Neural progenitor cell (in vitro differentiated cells): Measurements from ENCODE around the gene CTDP1. TPM values are rescaled to one million over a fixed set of nuclear protein-coding genes. Genes with fewer than 3 reads are reported as not detected.

ENCODE experiments used
- DNase-seq: peaks from one replicate; pipeline ENCODE4 v3.0.0-alpha.2; 2016; ENCODE audit warnings: low spot score
- H2AFZ ChIP-seq: fragments of 200-600 bp; sonication (generic); replicated peaks from 2 replicates; pipeline ENCODE4 v1.6.1; 2016; ENCODE audit warnings: antibody characterized with exemption
- H3F3A ChIP-seq: fragments of 200-600 bp; sonication (generic); 2 replicates; pipeline ENCODE4 v1.6.1; 2016; ENCODE audit warnings: antibody characterized with exemption, low read depth
- H3K27ac ChIP-seq: fragments of 200-600 bp; sonication (generic); 2 replicates; pipeline ENCODE4 v1.5.1; 2016; ENCODE audit warnings: mild to moderate bottlenecking
- H3K27me3 ChIP-seq: fragments of 200-600 bp; sonication (generic); 2 replicates; pipeline ENCODE4 v1.6.1; 2016; ENCODE audit warnings: mild to moderate bottlenecking, moderate library complexity
- H3K36me3 ChIP-seq: fragments of 200-600 bp; sonication (generic); 2 replicates; pipeline ENCODE4 v1.5.1; 2016
- H3K4me1 ChIP-seq: fragments of 200-600 bp; sonication (generic); 2 replicates; pipeline ENCODE4 v1.6.1; 2016; ENCODE audit warnings: mixed run types
- H3K4me2 ChIP-seq: fragments of 200-600 bp; sonication (generic); 2 replicates; pipeline ENCODE4 v1.6.1; 2016
- H3K4me3 ChIP-seq: fragments of 200-600 bp; sonication (generic); 2 replicates; pipeline ENCODE4 v1.5.1; 2016
- H3K79me2 ChIP-seq: fragments of 200-600 bp; sonication (generic); 2 replicates; pipeline ENCODE4 v1.6.1; 2016; ENCODE audit warnings: low read depth
- H3K9ac ChIP-seq: fragments of 200-600 bp; sonication (generic); 2 replicates; pipeline ENCODE4 v1.6.1; 2016
- H3K9me3 ChIP-seq: fragments of 200-600 bp; sonication (generic); 2 replicates; pipeline ENCODE4 v1.5.1; 2016; ENCODE audit warnings: low read depth
- H4K20me1 ChIP-seq: fragments of 200-600 bp; sonication (generic); 2 replicates; pipeline ENCODE4 v1.6.1; 2016; ENCODE audit warnings: low read depth
- H3K27ac Mint-ChIP-seq: 3 replicates; pipeline ENCODE4 v1.8.0; 2021; ENCODE audit warnings: mixed read lengths
- H3K27me3 Mint-ChIP-seq: 2 replicates; pipeline ENCODE4 v1.8.0; 2022; ENCODE audit warnings: low read depth, mild to moderate bottlenecking, inconsistent platforms, moderate library complexity, mixed read lengths; ENCODE audit not compliant: insufficient read depth
- H3K36me3 Mint-ChIP-seq: 3 replicates; pipeline ENCODE4 v1.8.0; 2021; ENCODE audit warnings: mixed read lengths
- H3K4me1 Mint-ChIP-seq: 3 replicates; pipeline ENCODE4 v1.8.0; 2021; ENCODE audit warnings: mixed read lengths
- H3K4me3 Mint-ChIP-seq: 3 replicates; pipeline ENCODE4 v1.8.0; 2021; ENCODE audit warnings: mild to moderate bottlenecking, moderate library complexity, mixed read lengths
- H3K9me3 Mint-ChIP-seq: 3 replicates; pipeline ENCODE4 v1.8.0; 2020; ENCODE audit warnings: mixed read lengths
- EZH2 ChIP-seq: fragments of 200-600 bp; sonication (generic); IDR thresholded peaks from 2 replicates; pipeline ENCODE4 v1.6.1; 2017; ENCODE audit warnings: antibody characterized with exemption, mild to moderate bottlenecking, moderate library complexity
- EZH2phosphoT487 ChIP-seq: fragments of 200-600 bp; sonication (generic); IDR thresholded peaks from 2 replicates; pipeline ENCODE4 v1.6.1; 2017; ENCODE audit warnings: antibody characterized with exemption
- total RNA-seq: library from RNA; depleted of rRNA; stranded (reverse); fragments of >200 nt; gene quantifications from 2 replicates; pipeline ENCODE4 v1.2.3, GENCODE V29; 2015; ENCODE audit warnings: low replicate concordance
- TF ChIP-seq, protein P1 (sequence below): fragments of 200-600 bp; sonication (generic); IDR thresholded peaks from 2 replicates; pipeline ENCODE4 v1.5.1; 2017; ENCODE audit warnings: antibody characterized with exemption, mild to moderate bottlenecking

Gene CTDP1
- total RNA-seq, 1 donor from 2014 or later, result 11.8 TPM

- no peaks in the 10 kb centered on the region for H3K79me2 ChIP-seq
- H3K27ac Mint-ChIP-seq, result no peak overlapping the region
- H3K4me2 ChIP-seq, result no peak overlapping the region
- H3K4me1 Mint-ChIP-seq, result peaks cover 11% of the 10 kb centered on the region
- no peak overlapping the region for H2AFZ ChIP-seq
- no peaks in the 10 kb centered on the region for H3K36me3 ChIP-seq
- H3F3A ChIP-seq, result no peaks in the 10 kb centered on the region
- H3K9me3 Mint-ChIP-seq, result no peaks in the 10 kb centered on the region
- no peak overlapping the region for H3K27ac ChIP-seq
- peaks cover 11% of the 10 kb centered on the region for H3K27me3 Mint-ChIP-seq
- no peaks in the 10 kb centered on the region for H3K36me3 Mint-ChIP-seq
- no peak overlapping the region for H3K4me3 ChIP-seq
- no peaks in the 10 kb centered on the region for H4K20me1 ChIP-seq
- H3K9me3 ChIP-seq, result no peaks in the 10 kb centered on the region
- TF ChIP-seq, protein P1, sequence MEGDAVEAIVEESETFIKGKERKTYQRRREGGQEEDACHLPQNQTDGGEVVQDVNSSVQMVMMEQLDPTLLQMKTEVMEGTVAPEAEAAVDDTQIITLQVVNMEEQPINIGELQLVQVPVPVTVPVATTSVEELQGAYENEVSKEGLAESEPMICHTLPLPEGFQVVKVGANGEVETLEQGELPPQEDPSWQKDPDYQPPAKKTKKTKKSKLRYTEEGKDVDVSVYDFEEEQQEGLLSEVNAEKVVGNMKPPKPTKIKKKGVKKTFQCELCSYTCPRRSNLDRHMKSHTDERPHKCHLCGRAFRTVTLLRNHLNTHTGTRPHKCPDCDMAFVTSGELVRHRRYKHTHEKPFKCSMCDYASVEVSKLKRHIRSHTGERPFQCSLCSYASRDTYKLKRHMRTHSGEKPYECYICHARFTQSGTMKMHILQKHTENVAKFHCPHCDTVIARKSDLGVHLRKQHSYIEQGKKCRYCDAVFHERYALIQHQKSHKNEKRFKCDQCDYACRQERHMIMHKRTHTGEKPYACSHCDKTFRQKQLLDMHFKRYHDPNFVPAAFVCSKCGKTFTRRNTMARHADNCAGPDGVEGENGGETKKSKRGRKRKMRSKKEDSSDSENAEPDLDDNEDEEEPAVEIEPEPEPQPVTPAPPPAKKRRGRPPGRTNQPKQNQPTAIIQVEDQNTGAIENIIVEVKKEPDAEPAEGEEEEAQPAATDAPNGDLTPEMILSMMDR, result no peak
- no peak for TF ChIP-seq EZH2phosphoT487
- no peak for TF ChIP-seq EZH2
- H3K4me3 Mint-ChIP-seq, result peak overlapping the region; percentile 5
- H3K4me1 ChIP-seq, result no peaks in the 10 kb centered on the region
- no peak overlapping the region for H3K9ac ChIP-seq
- no peak for DNase-seq
- H3K27me3 ChIP-seq, result peaks cover 11% of the 10 kb centered on the region
Measured at GRCh38 chr18:79645291-79645983, 34.2 kb upstream of the CTDP1 start.

- H3K4me3 Mint-ChIP-seq, result no peak overlapping the region
- no peak overlapping the region for H3K4me2 ChIP-seq
- DNase-seq, result no peak
Measured at GRCh38 chr18:79647307-79647706, 32.3 kb upstream of the CTDP1 start.

DNA sequence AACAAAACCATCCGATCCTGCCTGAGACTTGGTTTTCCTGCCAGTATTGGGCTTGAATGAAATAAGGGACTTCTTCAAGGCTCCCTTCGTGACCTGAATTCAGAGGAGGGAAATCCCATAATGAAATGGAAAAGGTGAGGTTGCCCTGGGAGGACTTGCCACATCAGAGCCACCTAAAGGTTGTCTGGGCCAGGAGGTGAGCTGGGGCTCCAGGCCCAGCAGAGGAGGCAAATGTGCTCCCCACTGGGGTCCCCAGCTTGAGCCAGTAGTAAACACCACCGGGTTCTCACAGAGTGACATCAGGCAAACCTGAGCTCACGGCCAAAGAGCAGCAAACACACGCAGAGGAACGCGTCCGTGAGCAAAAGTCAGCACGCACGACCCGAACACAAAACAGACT, 28.6 kb upstream of the CTDP1 start:
- no peaks in the 10 kb centered on the region for H3K36me3 Mint-ChIP-seq
- Histone ChIP-seq H3K79me2 (no peaks in the 10 kb centered on the region), H3K4me3 (no peak overlapping the region), H3K9me3 (no peaks in the 10 kb centered on the region), H3K4me1 (no peaks in the 10 kb centered on the region), H3F3A (no peaks in the 10 kb centered on the region), H3K4me2 (no peak overlapping the region), H2AFZ (no peak overlapping the region), H3K27me3 (peaks cover 9% of the 10 kb centered on the region), H3K9ac (no peak overlapping the region), H4K20me1 (no peaks in the 10 kb centered on the region), H3K27ac (no peak overlapping the region), H3K36me3 (no peaks in the 10 kb centered on the region)
- H3K4me1 Mint-ChIP-seq, result no peaks in the 10 kb centered on the region
- peaks cover 5% of the 10 kb centered on the region for H3K9me3 Mint-ChIP-seq
- DNase-seq, result no peak
- H3K4me3 Mint-ChIP-seq, result no peak overlapping the region
- TF ChIP-seq EZH2, result no peak
- no peak for TF ChIP-seq EZH2phosphoT487
- TF ChIP-seq, protein P1, result no peak
- no peak overlapping the region for H3K27ac Mint-ChIP-seq
- H3K27me3 Mint-ChIP-seq, result peaks cover 5% of the 10 kb centered on the region

More at GRCh38 chr18:79647307-79647706, 32.3 kb upstream of the CTDP1 start:
- no peaks in the 10 kb centered on the region for H3K36me3 ChIP-seq
- TF ChIP-seq, protein P1, result no peak
- TF ChIP-seq EZH2, result no peak
- TF ChIP-seq EZH2phosphoT487, result no peak
- no peaks in the 10 kb centered on the region for H3K79me2 ChIP-seq
- H3K9me3 Mint-ChIP-seq, result no peaks in the 10 kb centered on the region
- no peak overlapping the region for H3K27ac Mint-ChIP-seq
- no peaks in the 10 kb centered on the region for H4K20me1 ChIP-seq
- H3K27me3 ChIP-seq, result peaks cover 11% of the 10 kb centered on the region
- no peak overlapping the region for H3K9ac ChIP-seq
- H2AFZ ChIP-seq, result no peak overlapping the region
- no peak overlapping the region for H3K4me3 ChIP-seq
- H3K9me3 ChIP-seq, result no peaks in the 10 kb centered on the region
- H3K27ac ChIP-seq, result no peak overlapping the region
- no peaks in the 10 kb centered on the region for H3K4me1 ChIP-seq
- H3F3A ChIP-seq, result no peaks in the 10 kb centered on the region
- no peaks in the 10 kb centered on the region for H3K36me3 Mint-ChIP-seq
- H3K4me1 Mint-ChIP-seq, result peaks cover 11% of the 10 kb centered on the region
- H3K27me3 Mint-ChIP-seq, result peaks cover 11% of the 10 kb centered on the region
